OCI-LY7 (cell line): ENCODE measurements around the gene RAD51B. TPM values are rescaled to one million over a fixed set of nuclear protein-coding genes. Genes with fewer than 3 reads are reported as not detected.

Experiments used
- BruUV-seq: library from RNA; stranded (reverse); fragments of 400-500 nt; replicated peaks from 2 replicates; lab custom pipeline; 2021; lab: Mats Ljungman, UMichigan
- CTCF ChIA-PET: fragments of 300-600 bp; sonication (Branson Sonifier 250); formaldehyde crosslinking; loops from one replicate; lab custom pipeline; 2022; ENCODE audit warnings: antibody characterized with exemption; ENCODE audit not compliant: unreplicated experiment; lab: Charles Lee
- POLR2A ChIA-PET: fragments of 300-600 bp; sonication (Branson Sonifier 250); formaldehyde crosslinking; loops from one replicate; lab custom pipeline; 2022; ENCODE audit warnings: antibody characterized with exemption; lab: Charles Lee
- DNase-seq: peaks from one replicate; pipeline ENCODE4 v3.0.0-alpha.2; 2015; ENCODE audit warnings: low spot score
- H2AFZ ChIP-seq: fragments of 200-600 bp; sonication (generic), shearing (Covaris generic); 2 replicates; pipeline ENCODE4 v1.6.1; 2014; ENCODE audit warnings: mild to moderate bottlenecking, antibody characterized with exemption, low read length, moderate library complexity
- H3K27ac ChIP-seq: fragments of 200-600 bp; sonication (generic); 2 replicates; pipeline ENCODE4 v1.5.1; 2014; ENCODE audit warnings: mixed run types, low read depth, mild to moderate bottlenecking, moderate library complexity, low read length, inconsistent platforms; ENCODE audit not compliant: poor library complexity, severe bottlenecking
- H3K36me3 ChIP-seq: fragments of 200-600 bp; sonication (generic); 2 replicates; pipeline ENCODE4 v1.6.1; 2014; ENCODE audit warnings: mild to moderate bottlenecking, antibody characterized with exemption, low read length, moderate library complexity, mixed read lengths; ENCODE audit not compliant: insufficient read depth
- H3K4me1 ChIP-seq: fragments of 200-600 bp; sonication (generic); 2 replicates; pipeline ENCODE4 v1.5.1; 2014; ENCODE audit warnings: mild to moderate bottlenecking, low read length; ENCODE audit not compliant: insufficient read depth, poor library complexity, severe bottlenecking
- H3K4me2 ChIP-seq: fragments of 200-600 bp; sonication (generic); 2 replicates; pipeline ENCODE4 v1.6.1; 2014; ENCODE audit warnings: mild to moderate bottlenecking, low read length
- H3K4me3 ChIP-seq: fragments of 200-600 bp; sonication (generic); 2 replicates; pipeline ENCODE4 v1.5.1; 2014; ENCODE audit warnings: mild to moderate bottlenecking, low read depth, low read length; ENCODE audit not compliant: poor library complexity, severe bottlenecking
- H3K79me2 ChIP-seq: fragments of 200-600 bp; sonication (generic); 2 replicates; pipeline ENCODE4 v1.6.1; 2016; ENCODE audit warnings: low read depth, mild to moderate bottlenecking, low read length, moderate library complexity, mixed read lengths; ENCODE audit not compliant: insufficient read depth
- H3K9me2 ChIP-seq: fragments of 200-600 bp; sonication (generic); 2 replicates; pipeline ENCODE4 v1.6.1; 2016; ENCODE audit warnings: mild to moderate bottlenecking, low read length, mixed read lengths; ENCODE audit not compliant: insufficient read depth
- H3K9me3 ChIP-seq: fragments of 200-600 bp; sonication (generic); 2 replicates; pipeline ENCODE4 v1.6.1; 2014; ENCODE audit warnings: mild to moderate bottlenecking, mixed run types, low read length, mixed read lengths
- H4K20me1 ChIP-seq: fragments of 200-600 bp; sonication (generic); 2 replicates; pipeline ENCODE4 v1.6.1; 2014; ENCODE audit warnings: mild to moderate bottlenecking, antibody characterized with exemption, low read length, moderate library complexity, mixed read lengths; ENCODE audit not compliant: insufficient read depth
- EZH2phosphoT487 ChIP-seq: fragments of 200-600 bp; sonication (generic); IDR thresholded peaks from 2 replicates; pipeline ENCODE4 v1.6.1; 2018; ENCODE audit warnings: low read depth, borderline replicate concordance, mild to moderate bottlenecking, mixed run types, antibody characterized with exemption, low read length, moderate library complexity, mixed read lengths
- intact Hi-C: fragments of 100-400 bp; cut with micrococcal nuclease; formaldehyde crosslinking; loops from one replicate; pipeline ENCODE4 v1.10.0; 2022; ENCODE audit not compliant: unreplicated experiment
- total RNA-seq, 2 experiments: library from RNA; depleted of rRNA in 1 of 2; stranded (reverse); fragments of >200 nt in 1 of 2; shearing (Covaris generic) in 1 of 2; gene quantifications; 2 replicates each; pipeline ENCODE4 v1.2.3, GENCODE V29; 2014 to 2022
- TF ChIP-seq, protein P1 (sequence below): fragments of 200-600 bp; sonication (generic); conservative IDR thresholded peaks from 2 replicates; pipeline ENCODE4 v1.5.1; 2014; ENCODE audit warnings: mild to moderate bottlenecking, antibody characterized with exemption, low read length, moderate library complexity, mixed read lengths

The RAD51B gene
- total RNA-seq, 2 experiments from 2014 or later = 41.4 to 89.9 TPM

DNA sequence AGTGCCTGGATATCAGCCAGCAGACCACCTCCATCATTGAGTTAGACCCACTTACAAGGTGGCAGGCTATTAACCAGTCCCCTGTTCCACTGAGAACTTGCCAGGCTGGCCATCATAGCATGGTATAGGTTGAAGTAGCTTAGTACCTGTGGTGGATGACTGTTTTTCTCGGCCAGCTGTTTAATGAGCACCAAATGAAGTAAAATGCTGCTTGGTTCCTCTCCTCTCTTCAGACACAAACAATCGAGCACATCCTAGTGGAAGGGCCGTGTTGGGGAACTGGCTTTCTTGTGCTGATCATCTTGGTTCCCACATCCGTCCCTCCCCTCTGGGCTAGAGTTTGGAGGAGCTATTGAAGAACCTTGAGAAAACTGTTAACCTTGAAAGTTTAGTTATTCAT lies 486.2 kb downstream of the RAD51B start:
- Histone ChIP-seq H2AFZ (peak overlapping the region; percentile 65; the same call in 1 of the 2 replicates), H3K4me2 (peak overlapping the region; percentile 59), H3K27ac (peak overlapping the region; percentile 49), H3K4me3 (peak overlapping the region; percentile 14), H3K9me2 (no peaks in the 10 kb centered on the region), H3K36me3 (peaks cover 7% of the 10 kb centered on the region; the same call in 1 of the 2 replicates), H4K20me1 (no peaks in the 10 kb centered on the region), H3K4me1 (peaks cover 61% of the 10 kb centered on the region), H3K79me2 (no peaks in the 10 kb centered on the region), H3K9me3 (peaks cover 4% of the 10 kb centered on the region; the same call in 1 of the 2 replicates)
- CTCF ChIA-PET = interaction anchor here (0.6 to 1.2 kb wide), 4 partner anchors 14 to 38 kb away, joined by 3 to 4 read pairs (median 4); no protein-coding TSS in a partner anchor
- DNase-seq = peak; percentile 44
- intact Hi-C loops = no loop called here
- POLR2A ChIA-PET = interaction anchor here (0.6 to 2.0 kb wide), 9 partner anchors 9 to 487 kb away, joined by 3 to 9 read pairs (median 3); partner anchors contain the start of gene ZFP36L1
- TF ChIP-seq, protein P1, sequence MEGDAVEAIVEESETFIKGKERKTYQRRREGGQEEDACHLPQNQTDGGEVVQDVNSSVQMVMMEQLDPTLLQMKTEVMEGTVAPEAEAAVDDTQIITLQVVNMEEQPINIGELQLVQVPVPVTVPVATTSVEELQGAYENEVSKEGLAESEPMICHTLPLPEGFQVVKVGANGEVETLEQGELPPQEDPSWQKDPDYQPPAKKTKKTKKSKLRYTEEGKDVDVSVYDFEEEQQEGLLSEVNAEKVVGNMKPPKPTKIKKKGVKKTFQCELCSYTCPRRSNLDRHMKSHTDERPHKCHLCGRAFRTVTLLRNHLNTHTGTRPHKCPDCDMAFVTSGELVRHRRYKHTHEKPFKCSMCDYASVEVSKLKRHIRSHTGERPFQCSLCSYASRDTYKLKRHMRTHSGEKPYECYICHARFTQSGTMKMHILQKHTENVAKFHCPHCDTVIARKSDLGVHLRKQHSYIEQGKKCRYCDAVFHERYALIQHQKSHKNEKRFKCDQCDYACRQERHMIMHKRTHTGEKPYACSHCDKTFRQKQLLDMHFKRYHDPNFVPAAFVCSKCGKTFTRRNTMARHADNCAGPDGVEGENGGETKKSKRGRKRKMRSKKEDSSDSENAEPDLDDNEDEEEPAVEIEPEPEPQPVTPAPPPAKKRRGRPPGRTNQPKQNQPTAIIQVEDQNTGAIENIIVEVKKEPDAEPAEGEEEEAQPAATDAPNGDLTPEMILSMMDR = no peak
- no peak for TF ChIP-seq EZH2phosphoT487
- BruUV-seq = no TSS peak

DNA sequence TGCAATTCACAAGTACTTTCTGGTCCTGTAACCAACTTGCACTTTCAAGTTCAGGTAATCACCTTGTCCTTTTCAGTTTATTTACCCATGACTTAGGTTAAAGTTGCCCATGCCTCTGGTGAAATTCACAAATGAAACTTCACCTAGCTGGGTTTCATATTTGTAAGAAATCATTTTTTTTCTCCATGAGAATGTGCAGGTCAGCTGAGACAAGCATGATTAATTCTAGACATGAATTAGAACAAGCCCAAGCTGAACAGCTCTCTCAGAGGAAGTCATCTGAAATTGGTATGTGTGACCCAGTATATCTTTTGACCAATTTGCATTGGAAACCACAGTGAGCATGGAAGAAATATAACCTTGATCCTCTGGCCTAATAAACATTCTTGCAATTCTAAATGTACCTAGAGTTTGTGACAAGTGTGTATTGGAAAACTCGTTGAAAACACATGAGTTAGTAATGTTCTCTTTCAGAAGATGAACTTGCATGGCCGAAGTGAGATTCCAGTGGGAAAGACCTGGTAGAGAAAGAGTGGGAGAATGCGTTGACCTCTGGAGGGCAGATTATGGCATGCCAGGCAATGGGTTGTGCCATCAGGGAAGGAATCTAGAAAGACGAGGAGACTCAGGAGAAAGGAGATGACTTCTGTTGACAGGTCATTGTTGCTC lies 486.8 kb downstream of the RAD51B start:
- Histone ChIP-seq H3K27ac (peak overlapping the region; percentile 49), H3K9me3 (peaks cover 4% of the 10 kb centered on the region; the same call in 1 of the 2 replicates), H3K4me3 (peak overlapping the region; percentile 14), H2AFZ (peak overlapping the region; percentile 65; the same call in 1 of the 2 replicates), H3K4me2 (peak overlapping the region; percentile 59), H3K9me2 (no peaks in the 10 kb centered on the region), H3K4me1 (peaks cover 61% of the 10 kb centered on the region), H3K79me2 (no peaks in the 10 kb centered on the region), H4K20me1 (no peaks in the 10 kb centered on the region), H3K36me3 (peaks cover 7% of the 10 kb centered on the region; the same call in 1 of the 2 replicates)
- ChIA-PET POLR2A (interaction anchor here (0.6 to 2.8 kb wide), 11 partner anchors 11 to 487 kb away, joined by 3 to 15 read pairs (median 5); partner anchors contain the start of gene ZFP36L1), CTCF (interaction anchor here (0.6 to 1.2 kb wide), 4 partner anchors 13 to 37 kb away, joined by 3 to 4 read pairs (median 4); no protein-coding TSS in a partner anchor)
- DNase-seq = peak; percentile 62
- intact Hi-C loops = no loop called here
- TF ChIP-seq, protein P1 = no peak
- no peak for TF ChIP-seq EZH2phosphoT487
- BruUV-seq = no TSS peak
